Lower leg skin (tissue), 3 donors: ENCODE measurements around the gene UGP2.

Experiments used
- CTCF ChIP-seq, 3 donors: fragments of 450-650 bp; IDR thresholded peaks; one replicate each; pipeline ENCODE4 v1.5.1; 2016; ENCODE audit warnings: antibody characterized with exemption in 3 of 3, mild to moderate bottlenecking in 3 of 3, moderate library complexity in 2 of 3
- POLR2A ChIP-seq, 2 donors: fragments of 450-650 bp; IDR thresholded peaks; one replicate each; pipeline ENCODE4 v1.6.1; 2016 to 2017; ENCODE audit warnings: antibody characterized with exemption in 2 of 2, mild to moderate bottlenecking in 1 of 2, moderate library complexity in 1 of 2

GRCh38 chr2:63821396-63821795, 20.3 kb upstream of the UGP2 start:
- TF ChIP-seq POLR2A (IDR thresholded peaks at IDR 0.05) (no peak), CTCF (IDR thresholded peaks at IDR 0.05) (no peak)
